ENCODE results near the gene FAM107B. TPM values are rescaled to one million over a fixed set of nuclear protein-coding genes. Genes with fewer than 3 reads are reported as not detected.

FAM107B gene
- polyA plus RNA-seq, 2 donors, result 9.0 to 24.2 TPM

DNA sequence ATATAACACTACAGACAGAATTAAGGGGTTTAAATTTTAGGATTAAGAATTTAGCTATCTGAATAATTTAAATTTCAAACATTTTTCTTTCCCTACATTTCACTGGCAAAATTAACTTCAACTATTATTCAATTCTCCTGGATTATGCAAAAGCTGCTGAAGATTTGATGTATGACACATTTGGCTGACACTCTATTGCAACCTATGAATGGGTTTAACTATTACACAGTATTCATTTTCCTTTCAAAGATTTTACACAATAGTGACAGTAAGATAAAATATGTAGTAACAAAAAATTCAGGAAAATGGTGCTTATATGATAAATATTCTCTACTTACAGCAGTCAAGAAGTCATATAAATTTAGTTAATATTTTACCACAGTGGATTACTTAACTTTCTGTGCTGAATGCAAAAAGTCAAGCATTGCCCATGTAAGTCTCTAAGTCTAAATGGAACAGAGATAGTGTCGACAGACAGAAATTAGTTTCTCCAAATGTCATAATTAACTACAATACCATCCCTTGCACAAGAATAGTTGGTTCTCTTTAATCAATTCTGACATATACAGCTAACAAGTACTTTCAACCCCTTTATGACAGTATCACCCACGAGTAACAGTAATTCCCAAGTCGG is 249.9 kb downstream of the FAM107B start:
- WGBS, 2 donors, result 86 to 91% methylated on average over 3 of the region's 3 CpGs
- Histone ChIP-seq H3K27ac (ENCODE audit: low read depth in 2 of 2, low read length in 1 of 2) (no peak overlapping the region), H3K4me1 (ENCODE audit: control insufficient read depth in 2 of 2, insufficient read depth in 2 of 2, low read length in 1 of 2) (no peaks in the 10 kb centered on the region), H3K27me3 (ENCODE audit: control insufficient read depth in 1 of 2, insufficient read depth in 2 of 2, low read length in 2 of 2) (no peaks in the 10 kb centered on the region), H3K36me3 (ENCODE audit: control insufficient read depth in 2 of 2, insufficient read depth in 2 of 2, low read length in 1 of 2) (peaks cover under 1 to 3% of the 10 kb centered on the region in 2 donors), H3K4me3 (ENCODE audit: low read depth in 1 of 2, low read length in 2 of 2) (no peak overlapping the region), H3K9me3 (ENCODE audit: control insufficient read depth in 2 of 2, insufficient read depth in 1 of 2, low read depth in 1 of 2, low read length in 1 of 2) (no peaks in the 10 kb centered on the region)

- Histone ChIP-seq H3K9me3 (ENCODE audit: control insufficient read depth in 2 of 2, insufficient read depth in 1 of 2, low read depth in 1 of 2, low read length in 1 of 2) (no peaks in the 10 kb centered on the region), H3K27me3 (ENCODE audit: control insufficient read depth in 1 of 2, insufficient read depth in 2 of 2, low read length in 2 of 2) (no peaks in the 10 kb centered on the region), H3K27ac (ENCODE audit: low read depth in 2 of 2, low read length in 1 of 2) (no peak overlapping the region), H3K4me3 (ENCODE audit: low read depth in 1 of 2, low read length in 2 of 2) (no peak overlapping the region), H3K36me3 (ENCODE audit: control insufficient read depth in 2 of 2, insufficient read depth in 2 of 2, low read length in 1 of 2) (peaks cover 2 to 3% of the 10 kb centered on the region in 2 donors), H3K4me1 (ENCODE audit: control insufficient read depth in 2 of 2, insufficient read depth in 2 of 2, low read length in 1 of 2) (no peaks in the 10 kb centered on the region)
- WGBS, 2 donors, result 79 to 93% methylated on average over 10 of the region's 10 CpGs
These were observed 251.4 kb downstream of the FAM107B start for GRCh38 chr10:14523286-14523685.

- no peak overlapping the region for H3K27ac ChIP-seq (ENCODE audit: low read depth in 2 of 2, low read length in 1 of 2)
- 89% methylated on average over 7 of the region's 7 CpGs for WGBS, 2 donors
- no peaks in the 10 kb centered on the region for H3K27me3 ChIP-seq (ENCODE audit: control insufficient read depth in 1 of 2, insufficient read depth in 2 of 2, low read length in 2 of 2)
- H3K4me1 ChIP-seq (ENCODE audit: control insufficient read depth in 2 of 2, insufficient read depth in 2 of 2, low read length in 1 of 2), result no peaks in the 10 kb centered on the region
- H3K9me3 ChIP-seq (ENCODE audit: control insufficient read depth in 2 of 2, insufficient read depth in 1 of 2, low read depth in 1 of 2, low read length in 1 of 2), result no peaks in the 10 kb centered on the region
- no peak overlapping the region for H3K4me3 ChIP-seq (ENCODE audit: low read depth in 1 of 2, low read length in 2 of 2)
- peaks cover 2 to 5% of the 10 kb centered on the region in 2 donors for H3K36me3 ChIP-seq (ENCODE audit: control insufficient read depth in 2 of 2, insufficient read depth in 2 of 2, low read length in 1 of 2)
These were observed 254.9 kb downstream of the FAM107B start for GRCh38 chr10:14519785-14520184.

DNA sequence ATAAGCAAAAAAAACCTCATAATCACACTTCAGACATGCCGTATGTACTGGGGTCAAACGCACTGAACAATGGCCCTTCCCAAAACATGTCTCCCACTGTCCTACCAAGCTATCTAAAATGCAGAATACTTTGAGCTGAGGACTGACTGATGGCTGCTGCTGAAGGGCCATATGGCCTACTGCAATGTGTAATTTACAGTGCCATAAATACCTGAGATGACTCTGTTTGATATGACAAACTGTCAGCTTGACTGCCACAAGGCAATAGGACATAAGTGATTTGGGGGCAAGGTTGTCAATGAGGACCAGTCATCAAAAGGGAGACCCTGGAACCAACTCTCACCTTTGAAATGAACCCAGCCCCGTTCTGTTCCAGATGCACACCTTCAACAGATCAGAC is 256.5 kb downstream of the FAM107B start:
- 94 to 97% methylated on average over 3 of the region's 3 CpGs for WGBS, 2 donors
- Histone ChIP-seq H3K27ac (ENCODE audit: low read depth in 2 of 2, low read length in 1 of 2) (no peak overlapping the region), H3K4me1 (ENCODE audit: control insufficient read depth in 2 of 2, insufficient read depth in 2 of 2, low read length in 1 of 2) (no peaks in the 10 kb centered on the region), H3K27me3 (ENCODE audit: control insufficient read depth in 1 of 2, insufficient read depth in 2 of 2, low read length in 2 of 2) (no peaks in the 10 kb centered on the region), H3K36me3 (ENCODE audit: control insufficient read depth in 2 of 2, insufficient read depth in 2 of 2, low read length in 1 of 2) (peaks cover 2 to 5% of the 10 kb centered on the region in 2 donors), H3K4me3 (ENCODE audit: low read depth in 1 of 2, low read length in 2 of 2) (no peak overlapping the region), H3K9me3 (ENCODE audit: control insufficient read depth in 2 of 2, insufficient read depth in 1 of 2, low read depth in 1 of 2, low read length in 1 of 2) (no peaks in the 10 kb centered on the region)

- Histone ChIP-seq H3K4me3 (ENCODE audit: low read depth in 1 of 2, low read length in 2 of 2) (no peak overlapping the region), H3K4me1 (ENCODE audit: control insufficient read depth in 2 of 2, insufficient read depth in 2 of 2, low read length in 1 of 2) (no peaks in the 10 kb centered on the region), H3K9me3 (ENCODE audit: control insufficient read depth in 2 of 2, insufficient read depth in 1 of 2, low read depth in 1 of 2, low read length in 1 of 2) (no peaks in the 10 kb centered on the region), H3K27ac (ENCODE audit: low read depth in 2 of 2, low read length in 1 of 2) (no peak overlapping the region), H3K27me3 (ENCODE audit: control insufficient read depth in 1 of 2, insufficient read depth in 2 of 2, low read length in 2 of 2) (no peaks in the 10 kb centered on the region), H3K36me3 (ENCODE audit: control insufficient read depth in 2 of 2, insufficient read depth in 2 of 2, low read length in 1 of 2) (peaks cover 0 to under 1% of the 10 kb centered on the region in 2 donors)
- WGBS, 2 donors, result 70 to 82% methylated on average over 4 of the region's 4 CpGs
These were observed 261.6 kb downstream of the FAM107B start for GRCh38 chr10:14513123-14513522.

DNA sequence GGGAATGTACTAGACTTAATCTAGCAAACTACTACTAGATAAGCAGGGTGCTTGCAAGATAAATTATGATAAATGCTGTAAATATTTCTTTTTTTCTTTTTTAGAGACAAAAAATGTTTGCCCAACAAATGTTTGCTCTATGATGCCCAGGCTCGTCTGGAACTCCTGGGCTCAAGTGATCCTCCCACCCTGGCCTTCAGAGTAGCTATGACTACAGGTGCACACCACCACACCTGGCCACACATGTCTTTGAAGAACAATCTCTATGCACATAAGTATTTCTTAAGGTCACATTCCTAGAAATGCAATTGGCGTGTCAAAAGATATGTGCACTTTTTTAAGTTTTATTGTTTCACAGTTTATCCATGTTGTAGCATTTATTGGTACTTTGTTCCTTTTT is 264.4 kb downstream of the FAM107B start:
- H3K4me3 ChIP-seq (ENCODE audit: low read depth in 1 of 2, low read length in 2 of 2), result no peak overlapping the region
- H3K27ac ChIP-seq (ENCODE audit: low read depth in 2 of 2, low read length in 1 of 2), result no peak overlapping the region
- H3K4me1 ChIP-seq (ENCODE audit: control insufficient read depth in 2 of 2, insufficient read depth in 2 of 2, low read length in 1 of 2), result no peaks in the 10 kb centered on the region
- no peaks in the 10 kb centered on the region for H3K27me3 ChIP-seq (ENCODE audit: control insufficient read depth in 1 of 2, insufficient read depth in 2 of 2, low read length in 2 of 2)
- H3K36me3 ChIP-seq (ENCODE audit: control insufficient read depth in 2 of 2, insufficient read depth in 2 of 2, low read length in 1 of 2), result no peaks in the 10 kb centered on the region
- WGBS, 2 donors, result 73 to 85% methylated on average over 2 of the region's 2 CpGs
- H3K9me3 ChIP-seq (ENCODE audit: control insufficient read depth in 2 of 2, insufficient read depth in 1 of 2, low read depth in 1 of 2, low read length in 1 of 2), result no peaks in the 10 kb centered on the region

GRCh38 chr10:14508725-14509124 is 266.0 kb downstream of the FAM107B start:
- 94% methylated on average over 14 of the region's 14 CpGs for WGBS, 2 donors
- H3K27me3 ChIP-seq (ENCODE audit: control insufficient read depth in 1 of 2, insufficient read depth in 2 of 2, low read length in 2 of 2), result no peaks in the 10 kb centered on the region
- H3K27ac ChIP-seq (ENCODE audit: low read depth in 2 of 2, low read length in 1 of 2), result no peak overlapping the region
- no peaks in the 10 kb centered on the region for H3K36me3 ChIP-seq (ENCODE audit: control insufficient read depth in 2 of 2, insufficient read depth in 2 of 2, low read length in 1 of 2)
- H3K4me1 ChIP-seq (ENCODE audit: control insufficient read depth in 2 of 2, insufficient read depth in 2 of 2, low read length in 1 of 2), result no peaks in the 10 kb centered on the region
- no peak overlapping the region for H3K4me3 ChIP-seq (ENCODE audit: low read depth in 1 of 2, low read length in 2 of 2)
- no peaks in the 10 kb centered on the region for H3K9me3 ChIP-seq (ENCODE audit: control insufficient read depth in 2 of 2, insufficient read depth in 1 of 2, low read depth in 1 of 2, low read length in 1 of 2)

DNA sequence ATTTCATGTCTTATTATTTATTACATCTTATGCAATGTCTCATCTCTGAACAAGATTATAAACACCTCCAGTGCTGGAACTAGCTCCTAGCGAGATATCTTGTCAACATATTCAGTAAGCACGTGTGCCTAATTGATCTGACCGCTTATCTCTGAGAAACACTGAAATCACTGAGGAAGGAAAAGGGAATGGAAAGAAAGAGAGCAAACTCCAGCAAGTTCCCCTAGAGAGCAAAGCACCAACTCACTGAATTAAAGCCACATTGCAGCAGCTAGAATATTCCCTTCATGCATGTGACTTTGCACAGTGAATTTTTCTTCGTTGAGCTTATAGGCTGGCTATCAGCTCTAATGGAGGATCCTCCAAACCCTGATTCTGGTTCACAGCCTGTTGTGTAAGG is 266.9 kb downstream of the FAM107B start:
- no peaks in the 10 kb centered on the region for H3K4me1 ChIP-seq (ENCODE audit: control insufficient read depth in 2 of 2, insufficient read depth in 2 of 2, low read length in 1 of 2)
- 58 to 70% methylated on average over 4 of the region's 4 CpGs for WGBS, 2 donors
- no peaks in the 10 kb centered on the region for H3K36me3 ChIP-seq (ENCODE audit: control insufficient read depth in 2 of 2, insufficient read depth in 2 of 2, low read length in 1 of 2)
- H3K4me3 ChIP-seq (ENCODE audit: low read depth in 1 of 2, low read length in 2 of 2), result no peak overlapping the region
- no peaks in the 10 kb centered on the region for H3K27me3 ChIP-seq (ENCODE audit: control insufficient read depth in 1 of 2, insufficient read depth in 2 of 2, low read length in 2 of 2)
- H3K27ac ChIP-seq (ENCODE audit: low read depth in 2 of 2, low read length in 1 of 2), result no peak overlapping the region
- H3K9me3 ChIP-seq (ENCODE audit: control insufficient read depth in 2 of 2, insufficient read depth in 1 of 2, low read depth in 1 of 2, low read length in 1 of 2), result no peaks in the 10 kb centered on the region

DNA sequence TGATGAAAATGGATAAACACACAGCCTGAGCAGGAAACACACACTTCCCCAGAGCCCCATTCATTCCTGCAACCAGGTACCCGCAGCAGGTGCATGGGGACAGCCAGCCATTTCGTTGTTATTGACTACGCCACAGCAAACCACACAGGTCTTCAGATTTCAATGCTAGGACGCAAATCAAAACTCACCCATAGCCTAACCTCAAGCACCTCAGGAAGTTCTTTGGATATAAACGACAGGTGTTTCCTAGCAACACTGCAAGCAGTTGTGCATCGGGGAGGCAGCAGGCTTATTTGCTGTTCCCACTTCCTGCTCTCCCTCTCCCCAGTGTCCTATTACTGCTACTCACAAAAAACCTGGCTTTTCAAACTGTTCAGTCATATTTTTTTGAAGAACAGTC is 267.5 kb downstream of the FAM107B start:
- Histone ChIP-seq H3K4me1 (ENCODE audit: control insufficient read depth in 2 of 2, insufficient read depth in 2 of 2, low read length in 1 of 2) (no peaks in the 10 kb centered on the region), H3K9me3 (ENCODE audit: control insufficient read depth in 2 of 2, insufficient read depth in 1 of 2, low read depth in 1 of 2, low read length in 1 of 2) (no peaks in the 10 kb centered on the region), H3K27me3 (ENCODE audit: control insufficient read depth in 1 of 2, insufficient read depth in 2 of 2, low read length in 2 of 2) (no peaks in the 10 kb centered on the region), H3K36me3 (ENCODE audit: control insufficient read depth in 2 of 2, insufficient read depth in 2 of 2, low read length in 1 of 2) (no peaks in the 10 kb centered on the region), H3K4me3 (ENCODE audit: low read depth in 1 of 2, low read length in 2 of 2) (no peak overlapping the region), H3K27ac (ENCODE audit: low read depth in 2 of 2, low read length in 1 of 2) (no peak overlapping the region)
- WGBS, 2 donors, result 45 to 53% methylated on average over 6 of the region's 6 CpGs

- Histone ChIP-seq H3K36me3 (ENCODE audit: control insufficient read depth in 2 of 2, insufficient read depth in 2 of 2, low read length in 1 of 2) (no peaks in the 10 kb centered on the region), H3K4me1 (ENCODE audit: control insufficient read depth in 2 of 2, insufficient read depth in 2 of 2, low read length in 1 of 2) (no peaks in the 10 kb centered on the region), H3K27ac (ENCODE audit: low read depth in 2 of 2, low read length in 1 of 2) (no peak overlapping the region), H3K4me3 (ENCODE audit: low read depth in 1 of 2, low read length in 2 of 2) (no peak overlapping the region), H3K9me3 (ENCODE audit: control insufficient read depth in 2 of 2, insufficient read depth in 1 of 2, low read depth in 1 of 2, low read length in 1 of 2) (no peaks in the 10 kb centered on the region), H3K27me3 (ENCODE audit: control insufficient read depth in 1 of 2, insufficient read depth in 2 of 2, low read length in 2 of 2) (no peaks in the 10 kb centered on the region)
- WGBS, 2 donors, result 55 to 76% methylated on average over 3 of the region's 3 CpGs
These were observed 272.3 kb downstream of the FAM107B start for GRCh38 chr10:14502431-14502830.
